ENCODE results near the gene NEK11. TPM values are rescaled to one million over a fixed set of nuclear protein-coding genes. Genes with fewer than 3 reads are reported as not detected.

The NEK11 gene
- total and polyA plus RNA-seq, 2 donors (not counting 3 experiments of a cell fraction or from before 2014, with no cell fraction given): 1.7 to 4.3 TPM

- no TSS peak for BruUV-seq (replicated peaks)
- ChIA-PET CTCF (interaction anchor here (0.6 kb wide), 1 partner anchor 191 kb away, joined by 4 read pairs; no protein-coding TSS in a partner anchor), POLR2A (no interaction called here)
- dilution Hi-C loops (cut with MboI; ENCODE audit: extremely low pct_ligation_motif_present, low sequenced_read_pairs) (no loop called here), intact Hi-C loops (cut with micrococcal nuclease) (loop anchor here (5.0 kb wide), 1 partner anchor 177 kb away; no protein-coding TSS in a partner anchor)
- no peak overlapping the region for H2AFZ ChIP-seq (ENCODE audit: low read depth, low read length)
- no peaks in the 10 kb centered on the region for H3K79me2 ChIP-seq (ENCODE audit: control insufficient read depth, insufficient read depth, low read length)
- H3K4me2 ChIP-seq (ENCODE audit: insufficient read depth, low read length): no peak overlapping the region
- H3K9me3 ChIP-seq (replicated peaks; ENCODE audit: control insufficient read depth, insufficient read depth, low read length): no peaks in the 10 kb centered on the region
- TF ChIP-seq POLR2A (IDR thresholded peaks at IDR 0.05; ENCODE audit: low read depth, low read length) (no peak), CTCF (IDR thresholded peaks at IDR 0.05; ENCODE audit: extremely low read depth in 1 of 2, insufficient read depth in 1 of 2, low read depth in 1 of 2, low read length in 2 of 2) (no peak), MAX (IDR thresholded peaks at IDR 0.05; ENCODE audit: insufficient read depth, insufficient read length) (no peak), JUN (IDR thresholded peaks at IDR 0.05; ENCODE audit: borderline replicate concordance, insufficient read depth, insufficient read length, low read depth) (no peak), POLR2AphosphoS5 (IDR thresholded peaks at IDR 0.05; ENCODE audit: insufficient read depth, low read depth, low read length) (no peak), GATA2 (IDR thresholded peaks at IDR 0.05; ENCODE audit: insufficient read depth, insufficient read length, low read depth, low read length) (no peak), MYC (IDR thresholded peaks at IDR 0.05; ENCODE audit: low read depth, low read length) (no peak), FOS (IDR thresholded peaks at IDR 0.05; ENCODE audit: borderline replicate concordance, insufficient read depth, low read length) (no peak), EZH2 (IDR thresholded peaks at IDR 0.05; ENCODE audit: borderline replicate concordance, low read depth, low read length, severe bottlenecking) (no peak)
- H3K4me1 ChIP-seq (ENCODE audit: control insufficient read depth, extremely low read depth, insufficient read depth, low read length): no peaks in the 10 kb centered on the region
- H3K9me1 ChIP-seq (replicated peaks; ENCODE audit: control insufficient read depth, extremely low read depth, insufficient read depth, low read length): no peaks in the 10 kb centered on the region
- no peak overlapping the region for H3K27ac ChIP-seq (ENCODE audit: insufficient read depth, low read depth, low read length)
- no peak for FAIRE-seq
- no peaks in the 10 kb centered on the region for H4K20me1 ChIP-seq (replicated peaks; ENCODE audit: control insufficient read depth, extremely low read depth, insufficient read depth, low read length)
- DNase-seq (ENCODE audit: low read depth, low spot score): no peak
- H3K4me3 ChIP-seq (replicated peaks in 1 of 3; ENCODE audit: insufficient read depth in 1 of 3, low read depth in 1 of 3, low read length in 3 of 3): no peak overlapping the region
- H3K9ac ChIP-seq (replicated peaks; ENCODE audit: extremely low read depth, insufficient read depth, low read length): no peak overlapping the region
- no peaks in the 10 kb centered on the region for H3K27me3 ChIP-seq (ENCODE audit: control insufficient read depth in 2 of 2, insufficient read depth in 2 of 2, low read length in 2 of 2)
- H3K36me3 ChIP-seq (ENCODE audit: control insufficient read depth in 2 of 2, extremely low read depth in 1 of 2, insufficient read depth in 2 of 2, low read length in 2 of 2): no peaks in the 10 kb centered on the region
Observed at GRCh38 chr3:131275556-131275955, 248.9 kb downstream of the NEK11 start.
